GM12878 (cell line): ENCODE data around the gene AOPEP. TPM values are rescaled to one million over a fixed set of nuclear protein-coding genes. Genes with fewer than 3 reads are reported as not detected.

Experiments
- ATAC-seq: fragments of 200-7000 bp; cut with Tn5 transposase; 3 replicates; pipeline ENCODE4 v1.9.1; 2020; ENCODE audit warnings: mild to moderate bottlenecking, moderate library complexity
- BruUV-seq: library from RNA; stranded (reverse); fragments of 400-500 nt; replicated peaks from 2 replicates; lab custom pipeline; 2021; lab: Mats Ljungman, UMichigan
- CTCF ChIA-PET: fragments of 300-600 bp; sonication (Branson Sonifier 250); formaldehyde crosslinking; extraction: SDS; loops from one replicate; lab custom pipeline; 2021; ENCODE audit warnings: inconsistent platforms; lab: Yijun Ruan, JAX
- POLR2A ChIA-PET: fragments of 350-600 bp; formaldehyde crosslinking; extraction: SDS; loops from one replicate; lab custom pipeline; 2021; ENCODE audit warnings: inconsistent platforms; lab: Charles Lee
- RAD21 ChIA-PET: fragments of 300-600 bp; sonication (Branson Sonifier 250); formaldehyde crosslinking; loops from one replicate; lab custom pipeline; 2023; ENCODE audit warnings: antibody characterized with exemption; ENCODE audit not compliant: unreplicated experiment; lab: Charles Lee
- SMC1A ChIA-PET: fragments of 300-600 bp; sonication (Branson Sonifier 250); formaldehyde crosslinking; loops from one replicate; lab custom pipeline; 2023; ENCODE audit not compliant: unreplicated experiment, uncharacterized antibody; lab: Charles Lee
- DNase-seq: peaks from one replicate; pipeline ENCODE4 v3.0.0-alpha.2; 2011; ENCODE audit warnings: low read depth, low spot score
- FAIRE-seq: peaks from 3 replicates; lab custom pipeline; 2011; peaks lifted over from hg19 to GRCh38; lab: Jason Lieb, UNC
- H2AFZ ChIP-seq: 2 replicates; pipeline ENCODE4 v1.6.0; 2011; ENCODE audit warnings: low read depth, low read length, control low read depth; ENCODE audit not compliant: control insufficient read depth
- H3K27ac ChIP-seq: 2 replicates; pipeline ENCODE4 v1.5.1; 2011; ENCODE audit warnings: control low read depth; ENCODE audit not compliant: control insufficient read depth, insufficient read depth
- H3K27me3 ChIP-seq, 2 experiments: replicated peaks in 1 of 2; 2 replicates each; pipeline versions ENCODE4 v1.6.0 to v1.6.1; 2011; ENCODE audit warnings: low read length in 1 of 2; ENCODE audit not compliant: control insufficient read depth in 2 of 2, insufficient read depth in 2 of 2
- H3K36me3 ChIP-seq, 2 experiments: 2 replicates each; pipeline ENCODE4 v1.5.1; 2011; ENCODE audit warnings: low read length in 1 of 2; ENCODE audit not compliant: control insufficient read depth in 2 of 2, insufficient read depth in 2 of 2
- H3K4me1 ChIP-seq: 2 replicates; pipeline ENCODE4 v1.6.1; 2011; ENCODE audit warnings: mild to moderate bottlenecking, low read length, moderate library complexity, mixed read lengths; ENCODE audit not compliant: control insufficient read depth, insufficient read depth
- H3K4me2 ChIP-seq: 2 replicates; pipeline ENCODE4 v1.6.0; 2011; ENCODE audit warnings: control low read depth; ENCODE audit not compliant: control insufficient read depth, insufficient read depth
- H3K4me3 ChIP-seq: fragments of 200-600 bp; sonication (generic); 2 replicates; pipeline ENCODE4 v1.5.1; 2016
- H3K79me2 ChIP-seq: 2 replicates; pipeline ENCODE4 v1.6.0; 2011; ENCODE audit warnings: low read length; ENCODE audit not compliant: control insufficient read depth, insufficient read depth
- H3K9ac ChIP-seq: 2 replicates; pipeline ENCODE4 v1.8.0; 2011; ENCODE audit warnings: low read length, control low read depth, mixed read lengths; ENCODE audit not compliant: control insufficient read depth, insufficient read depth
- H3K9me3 ChIP-seq: replicated peaks from 3 replicates; pipeline ENCODE4 v1.5.1; 2011; ENCODE audit warnings: mild to moderate bottlenecking, low read length; ENCODE audit not compliant: control insufficient read depth, insufficient read depth
- H4K20me1 ChIP-seq: 2 replicates; pipeline ENCODE4 v1.6.0; 2011; ENCODE audit not compliant: control insufficient read depth, insufficient read depth
- BMI1 ChIP-seq: fragments of 450-650 bp; IDR thresholded peaks from 2 replicates; pipeline ENCODE4 v1.6.1; 2016; ENCODE audit warnings: mild to moderate bottlenecking, moderate library complexity, borderline replicate concordance
- CEBPB ChIP-seq, 2 experiments: fragments of 150-350 bp in 1 of 2; IDR thresholded peaks; 2 replicates each; pipeline ENCODE4 v1.6.1; 2012 to 2014; ENCODE audit warnings: low read depth in 2 of 2, low read length in 2 of 2, borderline replicate concordance in 1 of 2, inconsistent platforms in 1 of 2
- EP300 ChIP-seq, 2 experiments: fragments of 150-350 bp in 1 of 2; IDR thresholded peaks; 2 replicates each; pipeline ENCODE4 v1.6.1; 2011 to 2012; ENCODE audit warnings: low read depth in 2 of 2, low read length in 2 of 2, borderline replicate concordance in 1 of 2, improper control_type of control experiment in 1 of 2, inconsistent platforms in 1 of 2; ENCODE audit not compliant: control insufficient read depth in 1 of 2
- FOXK2 ChIP-seq: fragments of 450-650 bp; IDR thresholded peaks from 2 replicates; pipeline ENCODE4 v1.6.1; 2017; ENCODE audit warnings: mild to moderate bottlenecking, moderate library complexity
- IKZF1 ChIP-seq: fragments of 450-650 bp; conservative IDR thresholded peaks from 2 replicates; pipeline ENCODE4 v1.6.1; 2017; ENCODE audit warnings: antibody characterized with exemption, mild to moderate bottlenecking
- IRF4 ChIP-seq: IDR thresholded peaks from 2 replicates; pipeline ENCODE4 v1.6.1; 2011; ENCODE audit warnings: low read depth, low read length
- MTA2 ChIP-seq: fragments of 450-650 bp; IDR thresholded peaks from 2 replicates; pipeline ENCODE4 v1.6.1; 2016; ENCODE audit warnings: low read depth, mild to moderate bottlenecking, moderate library complexity
- MTA3 ChIP-seq: IDR thresholded peaks from 2 replicates; pipeline ENCODE4 v1.6.1; 2012; ENCODE audit warnings: low read length, inconsistent platforms, borderline replicate concordance
- NR2F1 ChIP-seq: fragments of 450-650 bp; conservative IDR thresholded peaks from 2 replicates; pipeline ENCODE4 v1.6.1; 2017; ENCODE audit warnings: mild to moderate bottlenecking
- POLR2A ChIP-seq: IDR thresholded peaks from 2 replicates; pipeline ENCODE4 v1.6.1; 2011; ENCODE audit warnings: low read depth, mild to moderate bottlenecking, low read length
- RUNX3 ChIP-seq: IDR thresholded peaks from 2 replicates; pipeline ENCODE4 v1.6.1; 2012; ENCODE audit warnings: low read length, inconsistent platforms
- ZZZ3 ChIP-seq: IDR thresholded peaks from 2 replicates; pipeline ENCODE4 v1.6.1; 2011; ENCODE audit warnings: low read depth; ENCODE audit not compliant: control insufficient read depth, insufficient read length
- WGBS: methylation state at CpG from one replicate; pipeline ENCODE4 v1.1.6; 2016; ENCODE audit warnings: low lambda C conversion rate; ENCODE audit not compliant: insufficient replicate concordance, insufficient coverage; ENCODE audit errors: missing lambda C conversion rate; 5-methylcytosine and 5-hydroxymethylcytosine counted together
- in situ Hi-C: fragments of 300-500 bp; cut with MboI; formaldehyde crosslinking; loops from 9 replicates; pipeline ENCODE4 v1.14.3; 2018; ENCODE audit warnings: mixed read lengths
- intact Hi-C: fragments of 100-400 bp; cut with micrococcal nuclease; formaldehyde crosslinking; loops from one replicate; pipeline ENCODE4 v1.14.2; 2022; ENCODE audit not compliant: unreplicated experiment
- polyA plus RNA-seq, 11 experiments: library from polyadenylated mRNA; depleted of rRNA in 4 of 11; unstranded in 6 of 11; stranded (reverse) in 5 of 11; fragments of >200 nt; fragmentation: Nextera tagmentation in 4 of 11; fragmentation: Illumina TruSeq in 1 of 11; extraction: Ambion mirVana in 4 of 11; extraction: Trizol in 1 of 11; gene quantifications; 1 replicate in 1 of 11; 2 replicates in 10 of 11; pipeline versions ENCODE4 v1.2.1 to v1.2.3, GENCODE V29; 2011 to 2016; ENCODE audit warnings: inconsistent platforms in 2 of 11, missing spikeins in 2 of 11, low read depth in 1 of 11
- total RNA-seq, 4 experiments: library from RNA; depleted of rRNA in 3 of 4; stranded (reverse); fragments of >200 nt in 3 of 4; fragmentation: Illumina TruSeq in 1 of 4; extraction: Trizol in 1 of 4; gene quantifications; 2 replicates each; pipeline versions ENCODE4 v1.2.1 to v1.2.3, GENCODE V29; 2013 to 2021
- TF ChIP-seq, protein P1 (sequence below): fragments of 450-650 bp; IDR thresholded peaks from 2 replicates; pipeline ENCODE4 v1.6.1; 2018; ENCODE audit warnings: borderline replicate concordance, mild to moderate bottlenecking; ENCODE audit not compliant: partially characterized antibody

AOPEP gene
- total and polyA plus RNA-seq, 10 of the 15 experiments (the other 5 are each of a cell fraction or from before 2014, with no cell fraction given): 2.3 to 16.9 (median 10.1) TPM

DNA sequence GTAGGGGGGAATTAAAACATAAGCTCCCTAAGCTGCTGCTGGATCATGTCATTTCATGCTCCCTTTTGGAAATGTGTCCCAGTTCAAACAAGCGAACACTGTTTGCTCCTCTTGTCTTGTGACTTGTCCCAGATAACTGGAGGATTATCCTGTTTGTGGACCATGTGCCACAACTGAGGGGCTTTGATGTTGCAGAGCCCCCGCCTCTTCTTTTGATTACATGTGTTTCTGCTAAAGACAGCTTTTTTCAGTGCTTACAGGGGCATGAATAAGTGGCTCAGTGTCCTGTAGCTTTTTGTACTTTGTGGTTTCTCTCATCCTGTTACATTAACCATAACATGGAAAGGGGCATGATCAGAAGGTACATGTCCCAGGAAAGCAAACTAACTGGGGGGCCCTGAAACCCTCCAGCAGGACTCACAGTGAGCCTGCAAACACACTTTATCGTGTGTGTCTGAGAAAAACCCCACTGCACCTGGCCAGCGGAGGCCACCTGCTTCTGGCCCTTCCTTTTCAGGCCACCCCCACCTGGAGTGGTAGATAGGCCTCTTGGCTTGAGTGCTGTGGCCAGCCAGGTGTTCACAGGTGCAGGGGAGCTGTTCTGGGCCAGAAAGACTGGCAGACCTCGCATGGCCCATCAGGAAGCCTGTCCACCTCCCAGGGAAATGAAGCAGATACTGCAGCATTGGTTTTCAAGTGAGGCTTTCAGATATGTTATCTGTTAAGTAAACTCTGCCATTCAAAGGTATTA is 305.4 kb downstream of the AOPEP start:
- H3K27ac ChIP-seq: no peak overlapping the region
- no TSS peak for BruUV-seq
- H2AFZ ChIP-seq: no peak overlapping the region
- no peaks in the 10 kb centered on the region for H4K20me1 ChIP-seq
- peaks cover 1 to 4% of the 10 kb centered on the region in 2 experiments; a peak in 2 of 4 replicates for H3K36me3 ChIP-seq
- ChIA-PET RAD21 (no interaction called here), CTCF (no interaction called here), POLR2A (no interaction called here), SMC1A (interaction anchor here (0.7 kb wide), 1 partner anchor 96 kb away, joined by 3 read pairs; no protein-coding TSS in a partner anchor)
- H3K9me3 ChIP-seq: no peaks in the 10 kb centered on the region
- H3K27me3 ChIP-seq: no peaks in the 10 kb centered on the region
- intact Hi-C loops: no loop called here
- FAIRE-seq (no peak), ATAC-seq (no peak), DNase-seq (no peak)
- H3K4me1 ChIP-seq: no peaks in the 10 kb centered on the region; the same call in 1 of the 2 replicates
- H3K4me3 ChIP-seq: no peak overlapping the region
- no peaks in the 10 kb centered on the region for H3K79me2 ChIP-seq
- no peak overlapping the region for H3K9ac ChIP-seq
- in situ Hi-C loops: no loop called here
- no peak for TF ChIP-seq IRF4
- WGBS: 93% methylated on average over 5 of the region's 5 CpGs
- H3K4me2 ChIP-seq: no peak overlapping the region

DNA sequence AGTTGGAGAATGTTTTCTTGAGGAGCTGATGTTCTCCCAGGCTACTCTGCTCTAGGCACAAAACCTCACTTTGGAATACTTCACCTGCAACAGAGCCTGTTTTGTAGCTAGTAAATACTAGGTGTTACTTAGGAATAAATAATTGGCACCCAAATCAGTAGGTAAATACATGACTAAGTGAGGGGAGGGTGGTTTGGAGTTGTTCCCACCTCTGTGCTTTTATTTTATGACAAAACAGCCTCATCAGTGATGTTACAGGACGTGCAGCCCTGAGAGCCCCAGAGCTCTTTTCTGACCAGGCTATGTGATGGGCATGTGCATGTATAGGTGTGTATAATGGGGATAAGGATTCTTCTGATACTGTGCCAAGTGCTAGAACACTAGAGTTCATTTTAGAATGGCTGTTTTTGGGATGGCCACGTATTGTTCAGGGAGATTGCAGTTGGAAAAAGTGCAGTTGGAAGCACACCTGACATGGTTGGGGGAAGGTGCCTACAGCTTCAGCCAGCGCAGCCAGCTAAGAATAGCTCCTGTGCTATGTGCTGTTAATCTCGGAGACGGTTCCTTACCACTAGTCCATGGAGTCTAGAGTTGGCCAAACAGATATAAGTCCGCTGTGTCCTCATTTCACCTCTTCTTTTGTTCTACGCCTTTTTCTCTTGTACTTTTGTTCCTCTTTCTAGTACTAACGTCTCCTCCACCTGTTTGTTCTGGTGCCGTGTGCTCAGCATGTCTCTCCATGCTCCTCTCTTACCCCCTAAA is 306.3 kb downstream of the AOPEP start:
- in situ Hi-C loops (no loop called here), intact Hi-C loops (no loop called here)
- Histone ChIP-seq H3K27me3 (no peaks in the 10 kb centered on the region), H3K4me3 (no peak overlapping the region), H4K20me1 (no peaks in the 10 kb centered on the region), H3K4me1 (no peaks in the 10 kb centered on the region; the same call in 1 of the 2 replicates), H3K9me3 (no peaks in the 10 kb centered on the region), H3K9ac (no peak overlapping the region), H2AFZ (no peak overlapping the region), H3K27ac (no peak overlapping the region), H3K4me2 (no peak overlapping the region), H3K79me2 (no peaks in the 10 kb centered on the region), H3K36me3 (peaks cover 1 to 3% of the 10 kb centered on the region in 2 experiments; a peak in 2 of 4 replicates)
- ChIA-PET SMC1A (interaction anchor here (0.5 to 0.7 kb wide), 2 partner anchors 95 to 478 kb away, joined by 3 read pairs; no protein-coding TSS in a partner anchor), RAD21 (no interaction called here), POLR2A (no interaction called here), CTCF (no interaction called here)
- DNase-seq: no peak
- BruUV-seq: no TSS peak
- WGBS: 68% methylated on average over 9 of the region's 9 CpGs
- no peak for FAIRE-seq
- no peak for ATAC-seq
- TF ChIP-seq, protein P1, sequence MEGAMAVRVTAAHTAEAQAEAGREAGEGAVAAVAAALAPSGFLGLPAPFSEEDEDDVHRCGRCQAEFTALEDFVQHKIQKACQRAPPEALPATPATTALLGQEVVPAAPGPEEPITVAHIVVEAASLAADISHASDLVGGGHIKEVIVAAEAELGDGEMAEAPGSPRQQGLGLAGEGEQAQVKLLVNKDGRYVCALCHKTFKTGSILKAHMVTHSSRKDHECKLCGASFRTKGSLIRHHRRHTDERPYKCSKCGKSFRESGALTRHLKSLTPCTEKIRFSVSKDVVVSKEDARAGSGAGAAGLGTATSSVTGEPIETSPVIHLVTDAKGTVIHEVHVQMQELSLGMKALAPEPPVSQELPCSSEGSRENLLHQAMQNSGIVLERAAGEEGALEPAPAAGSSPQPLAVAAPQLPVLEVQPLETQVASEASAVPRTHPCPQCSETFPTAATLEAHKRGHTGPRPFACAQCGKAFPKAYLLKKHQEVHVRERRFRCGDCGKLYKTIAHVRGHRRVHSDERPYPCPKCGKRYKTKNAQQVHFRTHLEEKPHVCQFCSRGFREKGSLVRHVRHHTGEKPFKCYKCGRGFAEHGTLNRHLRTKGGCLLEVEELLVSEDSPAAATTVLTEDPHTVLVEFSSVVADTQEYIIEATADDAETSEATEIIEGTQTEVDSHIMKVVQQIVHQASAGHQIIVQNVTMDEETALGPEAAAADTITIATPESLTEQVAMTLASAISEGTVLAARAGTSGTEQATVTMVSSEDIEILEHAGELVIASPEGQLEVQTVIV: no peak
- TF ChIP-seq IKZF1 (no peak), MTA3 (no peak), FOXK2 (no peak), POLR2A (no peak), NR2F1 (no peak), RUNX3 (no peak), BMI1 (no peak), MTA2 (no peak), EP300 (IDR thresholded peaks at IDR 0.05; ENCODE audit: borderline replicate concordance in 1 of 2, control insufficient read depth in 1 of 2, low read depth in 2 of 2, low read length in 2 of 2) (no peak), ZZZ3 (no peak), CEBPB (IDR thresholded peaks at IDR 0.05; ENCODE audit: borderline replicate concordance in 1 of 2, low read depth in 2 of 2, low read length in 2 of 2) (no peak)
